ENCODE measurements around the gene FOXO1. TPM values are rescaled to one million over a fixed set of nuclear protein-coding genes. Genes with fewer than 3 reads are reported as not detected.

Gene FOXO1
- total RNA-seq, 1 donor from 2014 or later = 4.2 TPM

- DNase-seq = no peak
Observed at GRCh38 chr13:40506592-40507446, 159.6 kb downstream of the FOXO1 start.

Other genes starting within 250 kb of the FOXO1 start
- 30.9 TPM for gene MRPS31, start 104.5 kb upstream of the FOXO1 start, total RNA-seq
- 21.1 TPM for gene SLC25A15, start 123.0 kb upstream of the FOXO1 start, total RNA-seq

Data from occipital lobe (tissue), 2 donors.